ENCODE results near the gene OSBPL3. TPM values are rescaled to one million over a fixed set of nuclear protein-coding genes. Genes with fewer than 3 reads are reported as not detected.

The OSBPL3 gene
- total RNA-seq, result 27.1 and 31.3 TPM in 2 replicates
- polyA plus RNA-seq, result 3.6 and 7.5 TPM in 2 replicates
- 5.2 and 5.8 TPM in 2 replicates for polyA plus RNA-seq (2011; cell fraction: cytosol; rRNA removed)
- polyA plus RNA-seq (2011; cell fraction: nucleus; rRNA removed), result 44.1 and 52.8 TPM in 2 replicates
- 24.7 and 29.9 TPM in 2 replicates for polyA plus RNA-seq (2012)
- 23.1 and 35.1 TPM in 2 replicates for polyA minus RNA-seq
- 11.4 TPM for polyA minus RNA-seq (2011; cell fraction: cytosol; rRNA and poly(A)+ RNA removed)
- 37.7 and 58.7 TPM in 2 replicates for polyA minus RNA-seq (2011; cell fraction: nucleus; rRNA and poly(A)+ RNA removed)
- Bru-seq, nascent RNA, result percentile 80 among the genes with signal in this experiment
- BruChase-seq, experiment 1, labeled RNA remaining after a 6-hour chase, result percentile 73 among the genes with signal in this experiment
- BruChase-seq, experiment 2, labeled RNA remaining after a 2-hour chase, result percentile 79 among the genes with signal in this experiment
- long read RNA-seq, full-length matches to known transcripts, result 7 of 24 reads
- long read RNA-seq, partial matches to known transcripts, result 3 of 24 reads
- long read RNA-seq, other reads (novel, unspliced or antisense), result 14 of 24 reads

- TF ChIP-seq CTCF (IDR thresholded peaks at IDR 0.05; ENCODE audit: extremely low read depth in 1 of 2, insufficient read depth in 1 of 2, low read depth in 1 of 2, low read length in 2 of 2) (no peak), POLR2A (IDR thresholded peaks at IDR 0.05; ENCODE audit: low read depth, low read length) (peak; percentile 58), MAX (IDR thresholded peaks at IDR 0.05; ENCODE audit: insufficient read depth, insufficient read length) (no peak), FOS (IDR thresholded peaks at IDR 0.05; ENCODE audit: borderline replicate concordance, insufficient read depth, low read length) (no peak), GATA2 (IDR thresholded peaks at IDR 0.05; ENCODE audit: insufficient read depth, insufficient read length, low read depth, low read length) (no peak), EZH2 (IDR thresholded peaks at IDR 0.05; ENCODE audit: borderline replicate concordance, low read depth, low read length, severe bottlenecking) (no peak), JUN (IDR thresholded peaks at IDR 0.05; ENCODE audit: borderline replicate concordance, insufficient read depth, insufficient read length, low read depth) (no peak), MYC (IDR thresholded peaks at IDR 0.05; ENCODE audit: low read depth, low read length) (no peak), POLR2AphosphoS5 (IDR thresholded peaks at IDR 0.05; ENCODE audit: insufficient read depth, low read depth, low read length) (peak; percentile 53)
- peaks cover 45% of the 10 kb centered on the region for H3K79me2 ChIP-seq (ENCODE audit: control insufficient read depth, insufficient read depth, low read length)
- H3K27ac ChIP-seq (ENCODE audit: insufficient read depth, low read depth, low read length), result peak within 1 kb of the TSS; percentile 65
- H3K4me1 ChIP-seq (ENCODE audit: control insufficient read depth, extremely low read depth, insufficient read depth, low read length), result peaks cover 38% of the 10 kb centered on the region
- H3K9me3 ChIP-seq (replicated peaks; ENCODE audit: control insufficient read depth, insufficient read depth, low read length), result no peaks in the 10 kb centered on the region
- ChIA-PET CTCF (interaction anchor here (0.8 to 7.2 kb wide), 32 partner anchors 8 to 172 kb away, joined by 3 to 105 read pairs (median 8); no protein-coding TSS in a partner anchor), POLR2A (interaction anchor here (0.9 kb wide), 1 partner anchor 90 kb away, joined by 3 read pairs; no protein-coding TSS in a partner anchor)
- no peaks in the 10 kb centered on the region for H3K36me3 ChIP-seq (ENCODE audit: control insufficient read depth in 2 of 2, extremely low read depth in 1 of 2, insufficient read depth in 2 of 2, low read length in 2 of 2)
- BruUV-seq (replicated peaks), result no TSS peak
- H3K9ac ChIP-seq (replicated peaks; ENCODE audit: extremely low read depth, insufficient read depth, low read length), result peak within 1 kb of the TSS; percentile 67
- intact Hi-C loops (cut with micrococcal nuclease), result loop anchor here (1.0 to 5.0 kb wide), 7 partner anchors 48 to 160 kb away; no protein-coding TSS in a partner anchor
- H3K4me2 ChIP-seq (ENCODE audit: insufficient read depth, low read length), result peak within 1 kb of the TSS; percentile 88
- no peaks in the 10 kb centered on the region for H3K27me3 ChIP-seq (ENCODE audit: control insufficient read depth in 2 of 2, insufficient read depth in 2 of 2, low read length in 2 of 2)
- no peaks in the 10 kb centered on the region for H3K9me1 ChIP-seq (replicated peaks; ENCODE audit: control insufficient read depth, extremely low read depth, insufficient read depth, low read length)
- H3K4me3 ChIP-seq (replicated peaks in 1 of 3; ENCODE audit: insufficient read depth in 1 of 3, low read depth in 1 of 3, low read length in 3 of 3), result peak within 1 kb of the TSS; percentile 71 to 82 (median 75)
- DNase-seq (ENCODE audit: low read depth, low spot score) (peak; percentile 95), FAIRE-seq (peak; percentile 87)
- H2AFZ ChIP-seq (ENCODE audit: low read depth, low read length), result peak within 1 kb of the TSS; percentile 80
- dilution Hi-C loops (cut with MboI; ENCODE audit: extremely low pct_ligation_motif_present, low sequenced_read_pairs), result no loop called here
- H4K20me1 ChIP-seq (replicated peaks; ENCODE audit: control insufficient read depth, extremely low read depth, insufficient read depth, low read length), result no peaks in the 10 kb centered on the region
Observed at GRCh38 chr7:24979863-24980533, at the start of gene OSBPL3. TSS of gene OSBPL3 (minus strand) at chr7:24980178. CDS start at chr7:24892472, 87,706 bp downstream.

Measured in endothelial cell of umbilical vein (primary cell).